Type B pancreatic cell (in vitro differentiated cells): ENCODE results near the gene THSD4. TPM values are rescaled to one million over a fixed set of nuclear protein-coding genes. Genes with fewer than 3 reads are reported as not detected.

Source experiments
- DNase-seq: peaks from one replicate; pipeline ENCODE4 v3.0.0; 2021; ENCODE audit warnings: mixed read lengths; ENCODE audit not compliant: unreplicated experiment; ENCODE audit errors: extremely low spot score
- H3K27ac Mint-ChIP-seq: 2 replicates; pipeline ENCODE4 v1.8.0; 2021; ENCODE audit warnings: mild to moderate bottlenecking, mixed read lengths
- H3K27me3 Mint-ChIP-seq: 2 replicates; pipeline ENCODE4 v1.8.0; 2021; ENCODE audit warnings: mixed read lengths
- H3K36me3 Mint-ChIP-seq: 2 replicates; pipeline ENCODE4 v1.8.0; 2021; ENCODE audit warnings: mixed read lengths
- H3K4me1 Mint-ChIP-seq: one replicate; pipeline ENCODE4 v1.8.0; 2021; ENCODE audit warnings: mixed read lengths; ENCODE audit not compliant: unreplicated experiment
- H3K4me3 Mint-ChIP-seq: 2 replicates; pipeline ENCODE4 v1.8.0; 2021; ENCODE audit warnings: mild to moderate bottlenecking, mixed read lengths
- H3K9me3 Mint-ChIP-seq: 2 replicates; pipeline ENCODE4 v1.8.0; 2021; ENCODE audit warnings: mixed read lengths
- CTCF ChIP-seq: fragments of 200-600 bp; sonication (generic); conservative IDR thresholded peaks from 2 replicates; pipeline ENCODE4 v1.5.0; 2021; ENCODE audit warnings: antibody characterized with exemption, mild to moderate bottlenecking
- total RNA-seq: library from RNA; stranded (reverse); gene quantifications from 2 replicates; pipeline ENCODE4 v1.2.1, GENCODE V29; 2021; ENCODE audit warnings: low replicate concordance

The THSD4 gene
- total RNA-seq, 1 donor from 2014 or later = 43.3 TPM

- peaks cover 6% of the 10 kb centered on the region for H3K9me3 Mint-ChIP-seq
Observed at GRCh38 chr15:71573599-71573998, 458.3 kb downstream of the THSD4 start.

GRCh38 chr15:71575474-71576045 is 460.3 kb downstream of the THSD4 start:
- Mint-ChIP-seq H3K36me3 (no peaks in the 10 kb centered on the region), H3K4me3 (no peak overlapping the region), H3K9me3 (peaks cover 6% of the 10 kb centered on the region), H3K4me1 (peaks cover 15% of the 10 kb centered on the region), H3K27ac (no peak overlapping the region), H3K27me3 (no peaks in the 10 kb centered on the region)
- no peak for DNase-seq
- peak; percentile 70 for TF ChIP-seq CTCF

More at GRCh38 chr15:71573599-71573998, 458.3 kb downstream of the THSD4 start:
- no peak for TF ChIP-seq CTCF
- Mint-ChIP-seq H3K4me3 (no peak overlapping the region), H3K27me3 (no peaks in the 10 kb centered on the region), H3K4me1 (peaks cover 15% of the 10 kb centered on the region), H3K27ac (no peak overlapping the region), H3K36me3 (no peaks in the 10 kb centered on the region)
- no peak for DNase-seq

GRCh38 chr15:71577071-71577470 is 461.8 kb downstream of the THSD4 start:
- DNase-seq = no peak
- no peak overlapping the region for H3K4me3 Mint-ChIP-seq
- peaks cover 10% of the 10 kb centered on the region for H3K4me1 Mint-ChIP-seq
- peaks cover 6% of the 10 kb centered on the region for H3K9me3 Mint-ChIP-seq
- TF ChIP-seq CTCF = no peak
- no peak overlapping the region for H3K27ac Mint-ChIP-seq
- H3K36me3 Mint-ChIP-seq = no peaks in the 10 kb centered on the region
- H3K27me3 Mint-ChIP-seq = no peaks in the 10 kb centered on the region

- Mint-ChIP-seq H3K9me3 (peaks cover 7% of the 10 kb centered on the region), H3K4me3 (no peak overlapping the region), H3K27me3 (no peaks in the 10 kb centered on the region), H3K27ac (no peak overlapping the region), H3K4me1 (no peaks in the 10 kb centered on the region), H3K36me3 (peaks cover 5% of the 10 kb centered on the region)
- DNase-seq = no peak
- no peak for TF ChIP-seq CTCF
Observed at GRCh38 chr15:71581398-71581930, 466.2 kb downstream of the THSD4 start.

- Mint-ChIP-seq H3K36me3 (peaks cover 9% of the 10 kb centered on the region), H3K9me3 (peaks cover 7% of the 10 kb centered on the region), H3K27me3 (no peaks in the 10 kb centered on the region), H3K4me3 (no peak overlapping the region), H3K27ac (no peak overlapping the region), H3K4me1 (peaks cover 6% of the 10 kb centered on the region)
- TF ChIP-seq CTCF = no peak
- no peak for DNase-seq
Observed at GRCh38 chr15:71585159-71585558, 469.9 kb downstream of the THSD4 start.

- Mint-ChIP-seq H3K4me3 (no peak overlapping the region), H3K36me3 (peaks cover 9% of the 10 kb centered on the region), H3K4me1 (peaks cover 6% of the 10 kb centered on the region), H3K9me3 (peaks cover 7% of the 10 kb centered on the region), H3K27ac (no peak overlapping the region), H3K27me3 (no peaks in the 10 kb centered on the region)
- DNase-seq = no peak
- no peak for TF ChIP-seq CTCF
Observed at GRCh38 chr15:71586463-71586862, 471.2 kb downstream of the THSD4 start.
